ENCODE results near the gene KDELR3.

Gene KDELR3

DNA sequence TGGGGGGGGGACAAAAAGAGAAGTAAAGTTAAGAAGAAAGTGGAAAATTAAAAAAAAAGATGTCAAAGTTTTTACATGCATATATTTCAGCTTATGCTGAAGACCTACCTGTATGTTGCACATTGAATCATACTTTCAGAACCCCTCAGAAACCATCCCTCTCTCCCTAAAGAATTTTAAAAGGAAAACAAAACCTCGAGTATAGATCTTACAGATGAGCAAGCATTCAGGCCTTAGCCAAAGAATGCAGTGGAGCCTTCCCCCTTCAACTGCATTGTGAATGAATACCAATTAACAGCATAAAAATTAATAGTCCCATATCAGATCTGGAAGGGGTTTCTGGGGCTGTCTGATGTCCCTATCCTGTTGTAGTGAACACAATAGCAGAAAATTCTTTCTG is 16.3 kb downstream of the KDELR3 start:
- no peak for DNase-seq

DNA sequence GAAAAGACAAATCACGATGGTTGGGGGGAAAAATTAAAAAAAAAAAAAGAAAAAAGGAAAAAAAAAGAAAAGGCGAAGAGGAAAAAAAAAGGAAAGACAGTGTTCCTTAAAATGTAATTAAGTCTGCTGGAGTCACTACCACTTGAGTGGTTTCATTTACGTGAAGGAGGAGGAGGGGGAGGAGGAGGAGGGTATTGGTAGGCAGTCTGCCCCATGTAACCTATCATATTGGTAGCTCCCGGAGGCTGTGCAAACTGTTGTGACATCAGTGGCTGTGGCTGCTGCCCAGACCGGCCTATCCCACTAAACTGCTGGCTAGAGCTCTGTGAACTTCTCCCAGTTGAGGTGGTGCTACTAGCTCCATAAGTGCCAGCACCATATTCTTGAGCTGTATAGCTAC is 17.9 kb downstream of the KDELR3 start:
- DNase-seq: no peak

DNA sequence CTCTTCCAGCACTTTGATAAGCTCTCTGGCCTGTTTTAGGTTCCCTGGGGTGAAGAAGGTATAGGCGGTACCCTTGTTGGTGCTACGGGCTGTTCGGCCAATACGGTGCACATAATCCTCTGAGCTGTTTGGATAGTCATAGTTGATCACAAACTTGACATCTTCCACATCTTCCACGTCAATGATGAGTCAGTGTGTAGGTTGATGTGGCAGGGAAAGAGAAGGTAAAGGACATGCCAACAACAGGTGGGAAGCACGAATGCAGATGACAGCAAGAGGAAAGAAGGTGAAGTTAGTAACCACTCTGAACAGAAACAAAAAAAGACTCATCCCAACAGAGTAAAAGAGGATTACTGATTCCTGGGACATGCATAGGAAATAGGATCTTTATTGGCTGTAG is 20.1 kb downstream of the KDELR3 start:
- no peak for DNase-seq

DNA sequence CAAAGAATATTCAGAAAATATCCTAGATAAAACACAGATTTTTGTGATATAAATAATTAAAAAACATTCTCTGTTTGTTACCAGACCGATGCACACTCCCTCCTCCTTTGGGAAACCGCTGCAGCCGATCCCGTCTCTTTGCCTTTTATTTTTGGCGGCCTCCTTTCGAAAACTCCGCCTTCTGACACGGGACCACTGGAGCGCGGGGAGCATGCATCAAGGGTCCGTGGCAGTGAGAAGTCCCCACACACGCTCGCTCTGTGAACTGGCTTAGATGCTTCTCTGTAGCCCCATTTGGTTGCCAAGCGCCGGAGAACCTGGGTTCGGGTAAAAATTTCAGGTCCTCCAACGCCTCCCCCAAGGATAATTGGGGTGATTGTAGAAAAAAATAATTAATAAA is 21.2 kb downstream of the KDELR3 start:
- DNase-seq: no peak

DNA sequence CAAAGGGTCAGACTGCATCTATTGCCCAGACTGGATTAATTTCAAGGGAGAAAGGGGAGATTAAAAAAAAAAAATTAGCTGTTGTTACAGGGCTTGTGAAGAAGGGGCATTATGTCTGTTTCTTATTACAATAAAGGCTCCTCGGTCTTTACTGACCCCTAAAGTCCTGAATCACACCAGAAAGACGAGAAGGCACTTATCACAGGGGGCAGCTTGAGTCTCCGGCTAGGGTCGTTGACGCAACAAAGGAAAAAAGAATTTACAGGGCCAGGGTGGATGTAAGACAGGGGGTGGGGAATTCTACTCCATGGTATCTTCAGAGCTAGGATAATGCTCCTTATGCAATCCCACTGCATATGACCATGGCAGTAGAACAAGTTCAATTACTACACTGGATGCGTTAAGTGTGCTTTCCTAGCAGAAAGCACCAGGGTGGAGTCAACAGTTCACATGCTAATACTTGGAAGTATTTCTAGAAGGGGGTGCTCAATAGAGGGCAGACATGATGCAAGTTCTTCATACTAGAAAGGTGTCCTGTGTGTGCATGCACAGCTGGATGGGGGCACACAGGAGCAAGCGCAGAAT is 21.8 kb downstream of the KDELR3 start:
- DNase-seq: no peak

DNA sequence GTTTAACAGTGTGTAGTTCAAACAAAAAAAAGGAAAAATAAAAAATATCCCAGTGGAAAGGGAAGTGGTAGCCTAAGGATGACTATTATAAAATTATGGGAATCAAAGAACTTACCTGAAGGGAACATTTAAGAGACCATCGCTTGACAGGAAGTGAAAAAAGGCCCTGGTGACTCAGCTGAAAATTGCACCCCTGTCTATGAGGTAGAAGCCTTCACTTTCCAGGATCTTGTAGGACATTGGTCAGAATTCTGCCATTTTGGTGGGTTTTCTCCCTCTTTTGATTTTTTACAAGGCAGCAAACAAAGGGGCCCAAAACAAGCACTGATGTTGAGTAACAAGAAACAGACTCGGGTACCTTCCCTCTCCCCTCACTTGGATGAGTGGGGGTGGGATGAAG is 22.6 kb downstream of the KDELR3 start:
- DNase-seq: no peak

DNA sequence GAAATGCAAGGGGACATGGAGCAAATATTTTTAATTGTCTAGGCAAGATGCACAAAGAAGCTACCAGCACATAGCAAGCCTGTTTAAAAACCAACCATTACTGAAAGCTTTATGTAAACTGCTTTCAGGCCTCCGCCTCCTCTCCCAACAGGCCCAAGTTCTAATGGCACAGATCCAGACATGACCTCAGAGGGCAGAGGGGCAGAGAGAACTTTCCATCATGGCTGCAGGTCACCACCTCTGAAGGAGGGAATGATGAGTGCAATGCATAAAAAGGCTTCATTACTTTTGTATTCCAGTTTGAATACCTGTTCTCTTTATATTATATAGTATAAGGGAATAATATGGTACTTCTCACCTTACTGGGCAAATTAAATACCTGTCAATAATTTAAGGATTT is 23.0 kb downstream of the KDELR3 start:
- no peak for DNase-seq

DNA sequence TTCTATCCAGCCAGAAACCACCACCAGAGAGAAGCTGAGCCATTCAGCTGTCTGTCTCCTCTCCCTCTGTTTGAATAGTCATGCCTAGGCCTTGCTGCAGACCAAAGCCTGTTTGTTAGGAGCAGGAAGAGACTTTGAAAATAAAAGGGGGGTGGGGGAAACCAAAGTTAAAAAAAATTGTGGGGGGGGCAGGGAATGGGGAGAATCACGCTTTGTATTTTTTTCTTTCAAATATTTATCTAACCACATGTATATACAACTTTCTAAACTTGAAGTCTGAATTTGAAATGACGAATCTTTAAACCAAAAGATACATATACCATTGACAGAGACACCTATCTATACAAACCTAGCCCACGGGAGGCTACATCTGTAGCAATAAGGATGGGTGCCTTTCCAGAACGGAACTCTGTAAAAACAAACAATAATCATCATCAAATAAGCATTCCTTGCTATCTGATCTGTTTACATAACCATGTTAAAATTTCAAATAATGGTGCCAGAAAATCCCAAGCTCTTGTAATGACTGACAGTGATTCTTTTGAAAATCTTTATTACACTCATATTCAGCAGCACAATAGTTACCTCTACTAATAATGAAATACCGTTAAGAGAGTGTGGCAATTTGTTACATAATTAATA is 23.9 kb downstream of the KDELR3 start:
- no peak for DNase-seq

DNA sequence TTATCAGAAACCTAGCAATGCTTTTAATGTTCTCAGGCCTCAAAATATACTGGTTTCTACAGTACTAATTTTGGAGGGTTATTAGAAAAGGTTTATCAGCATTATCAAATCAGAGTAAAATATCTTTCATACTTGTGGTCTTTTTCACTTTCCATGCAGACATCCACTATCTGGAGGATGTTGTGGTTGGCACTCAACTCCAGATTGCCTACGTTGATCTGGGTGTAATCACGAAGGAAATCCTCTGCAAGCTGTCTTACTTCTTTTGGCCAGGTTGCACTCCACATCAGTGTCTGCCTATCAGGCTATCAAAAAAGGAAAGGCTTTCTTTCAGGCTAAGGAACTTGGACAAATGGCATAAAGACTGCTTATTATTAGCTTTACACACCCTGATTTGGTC is 26.6 kb downstream of the KDELR3 start:
- DNase-seq: no peak

DNA sequence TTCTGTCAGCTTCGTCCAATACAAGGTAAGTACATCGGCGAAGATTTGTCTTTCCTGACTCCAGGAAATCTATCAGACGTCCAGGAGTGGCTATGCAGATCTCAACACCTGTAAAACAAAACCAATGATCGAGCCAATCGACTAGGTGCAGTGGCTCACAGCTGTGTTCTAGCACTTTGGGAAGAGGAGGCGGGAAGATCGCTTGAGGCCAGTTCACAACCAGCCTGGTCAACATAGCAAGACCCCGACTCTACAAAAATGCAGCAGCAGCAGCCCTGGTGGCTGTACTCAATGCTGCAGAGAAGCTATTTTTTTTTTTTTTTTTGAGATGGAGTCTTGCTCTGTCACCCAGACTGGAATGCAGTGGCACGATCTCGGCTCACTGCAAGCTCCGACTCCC is 27.0 kb downstream of the KDELR3 start:
- DNase-seq: no peak

DNA sequence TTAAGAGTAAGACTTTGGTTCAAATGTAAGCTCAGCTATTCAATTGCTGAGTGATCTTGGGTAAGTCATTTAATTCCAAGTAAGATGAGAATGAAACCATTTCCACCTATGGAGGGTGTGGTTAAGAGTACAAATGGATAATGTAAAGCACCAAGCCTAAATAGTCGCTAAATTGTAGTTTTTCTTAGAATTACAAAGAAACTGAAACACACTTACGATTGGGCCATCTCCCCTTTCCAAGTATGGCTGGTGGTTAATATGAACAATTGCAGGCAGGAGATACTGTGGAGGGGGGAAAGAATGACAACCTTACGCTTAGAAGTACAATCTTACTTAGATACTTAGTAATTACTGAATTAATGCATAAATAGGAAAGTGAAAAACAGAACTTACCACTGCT is 30.0 kb downstream of the KDELR3 start:
- no peak for DNase-seq

DNA sequence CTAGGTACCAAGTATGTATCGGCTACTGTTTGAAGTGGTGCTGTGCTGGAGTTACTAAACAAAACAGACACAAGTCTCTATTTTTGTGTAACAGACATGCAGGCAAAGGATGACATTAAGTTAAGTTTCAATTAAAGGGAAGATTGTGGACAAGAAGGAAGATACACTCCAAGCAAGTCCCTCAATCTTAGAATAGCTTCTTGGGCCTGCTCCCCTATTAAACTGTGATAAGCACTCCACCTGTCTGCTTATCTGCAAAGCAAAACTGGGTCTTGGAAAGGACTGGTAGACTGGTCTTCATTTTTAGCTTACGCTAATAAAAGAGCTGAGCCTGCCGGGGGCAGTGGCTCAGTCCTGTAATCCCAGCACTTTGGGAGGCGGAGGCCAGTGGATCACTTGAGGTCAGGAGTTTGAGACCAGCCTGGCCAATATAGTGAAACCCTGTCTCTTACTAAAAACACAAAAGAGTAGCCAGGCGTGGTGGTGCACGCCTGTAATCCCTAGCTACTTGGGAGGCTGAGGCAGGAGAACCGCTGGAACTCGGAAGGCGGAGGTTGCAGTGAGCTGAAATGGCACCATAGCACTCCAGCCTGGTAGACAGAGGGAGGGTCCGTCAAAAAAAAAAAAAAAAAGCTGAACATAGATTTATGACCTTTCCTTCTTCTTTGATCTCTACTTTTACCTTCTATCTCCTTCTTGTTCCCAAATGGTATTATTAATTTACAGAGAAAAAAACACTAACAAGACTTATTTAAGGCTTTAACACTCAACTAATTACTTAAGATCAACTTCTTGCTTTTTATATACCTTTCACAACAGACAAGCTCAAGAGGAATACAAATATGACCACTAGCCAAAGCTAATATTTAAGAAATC is 34.1 kb downstream of the KDELR3 start:
- no peak for DNase-seq

DNA sequence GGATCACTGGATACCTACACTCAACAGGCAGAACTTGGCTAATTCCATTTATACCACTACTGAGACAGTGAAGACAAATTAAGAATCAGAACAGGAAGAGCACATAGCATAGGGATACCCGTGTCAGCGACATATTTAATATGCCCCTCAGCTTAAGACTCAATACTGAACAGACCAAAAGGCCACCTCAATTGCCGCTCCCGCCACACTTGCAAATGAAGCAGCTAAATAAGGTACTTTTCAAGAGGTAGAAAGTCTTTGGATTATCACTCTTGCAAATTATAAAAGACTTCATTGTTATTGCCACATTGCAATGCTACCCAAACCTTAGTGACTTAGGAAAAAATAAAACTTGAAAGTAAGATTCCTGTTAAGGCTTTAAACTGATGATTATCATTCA is 35.1 kb downstream of the KDELR3 start:
- no peak for DNase-seq

DNA sequence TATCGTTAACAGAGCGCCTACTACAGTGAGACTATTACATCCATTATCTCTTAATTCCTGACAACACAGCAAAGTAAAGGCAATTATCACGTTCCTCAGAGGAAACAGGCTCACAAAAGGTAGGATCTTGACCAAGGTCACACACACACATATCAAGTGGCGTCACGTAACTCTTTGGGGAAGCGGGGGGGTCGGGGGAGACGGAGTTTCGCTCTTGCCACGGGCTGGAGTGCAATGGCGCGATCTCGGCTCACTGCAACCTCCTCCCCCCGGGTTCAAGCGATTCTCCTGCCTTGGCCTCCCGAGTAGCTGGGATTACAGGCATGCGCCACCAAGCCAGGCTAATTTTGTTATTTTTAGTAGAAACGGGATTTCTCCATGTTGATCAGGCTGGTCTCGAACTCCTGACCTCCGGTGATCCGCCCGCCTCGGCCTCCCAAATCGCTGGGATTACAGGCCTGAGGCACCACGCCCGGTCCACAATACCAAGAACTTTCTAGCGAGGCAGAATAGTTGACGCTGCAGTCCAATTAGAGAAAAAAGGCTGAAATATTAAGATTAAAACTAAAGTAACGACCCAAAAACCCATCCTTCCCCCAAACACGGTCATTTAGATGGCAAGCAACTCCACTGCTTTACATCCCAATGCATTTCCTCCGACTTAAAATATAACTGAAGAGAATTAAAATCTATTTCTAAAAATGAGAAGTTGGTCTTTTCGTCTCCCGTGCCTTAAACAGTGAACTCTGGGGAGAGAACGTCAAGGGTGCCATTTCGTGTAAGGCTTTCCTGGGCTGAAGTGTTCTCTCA is 37.0 kb downstream of the KDELR3 start:
- peak; percentile 12 to 35 for DNase-seq

DNA sequence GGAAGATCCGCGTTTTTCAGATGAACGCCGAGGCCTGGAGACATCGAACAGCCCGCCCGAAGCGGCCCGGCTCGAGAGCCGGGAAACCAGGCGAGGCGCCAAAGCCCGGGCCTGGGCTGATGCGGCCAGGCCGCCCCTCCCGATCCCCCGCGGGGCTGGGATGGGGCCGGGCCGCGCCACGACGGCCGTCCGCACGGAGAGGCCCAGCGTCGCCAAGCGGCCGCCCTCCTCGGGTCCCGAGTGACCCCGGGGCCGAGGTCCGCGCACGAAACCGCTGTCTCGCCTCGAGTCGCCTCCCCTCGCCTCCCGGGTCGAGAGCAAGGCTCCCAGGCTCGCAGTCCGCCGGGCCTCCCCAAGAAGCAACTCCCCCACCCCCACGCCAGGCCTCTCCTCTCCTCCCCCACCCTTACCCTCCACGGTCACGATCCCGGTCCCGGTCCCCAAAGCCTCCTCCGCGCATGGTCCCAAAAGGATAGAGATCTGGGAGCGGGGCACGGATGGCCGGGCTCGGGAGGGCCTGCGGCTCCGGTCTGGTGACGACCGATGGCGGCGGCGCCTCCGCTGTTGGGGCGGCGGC is 37.7 kb downstream of the KDELR3 start:
- DNase-seq: peak in 1 of 2 donors; percentile 96

DNA sequence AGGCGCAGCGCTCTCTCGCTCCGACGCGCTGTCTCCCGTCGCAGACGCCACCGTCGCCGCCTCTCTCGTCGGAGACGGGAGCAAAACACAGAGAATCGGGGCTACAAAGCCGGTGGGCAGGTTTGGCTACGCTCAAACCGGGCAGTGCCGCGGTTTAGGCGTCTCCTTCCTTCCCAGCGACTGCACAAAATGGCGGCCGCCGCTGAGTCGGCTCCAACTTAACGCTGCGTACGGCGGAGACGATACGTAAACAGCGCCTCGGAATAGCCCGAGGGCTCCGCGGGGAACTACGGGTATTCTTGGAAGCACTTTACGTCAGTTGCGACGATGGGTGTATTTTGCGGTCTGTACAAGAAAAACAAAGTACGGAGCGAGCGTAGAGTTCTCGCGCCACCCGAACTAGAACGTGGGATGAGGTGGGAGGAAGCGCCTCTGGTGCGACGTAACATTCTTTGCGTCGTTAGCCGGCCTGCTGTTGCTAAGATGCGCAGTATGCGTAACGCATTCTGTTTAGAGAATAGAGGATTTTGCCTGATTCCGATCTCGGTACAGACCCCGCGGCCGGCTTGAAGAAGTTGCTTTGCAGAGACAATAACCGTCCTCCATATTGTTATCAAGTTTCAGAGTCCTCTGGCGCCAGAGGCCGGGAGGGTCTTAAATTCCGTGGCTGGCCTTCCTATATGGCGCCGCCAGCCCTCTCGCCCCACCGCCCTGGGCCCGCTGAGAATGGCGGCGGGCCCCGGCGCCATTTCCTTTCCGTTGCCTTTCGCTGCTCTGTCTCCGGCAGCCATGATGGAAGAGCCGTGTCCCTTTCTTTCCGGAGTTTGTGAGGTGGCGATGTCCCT is 38.4 kb downstream of the KDELR3 start, which contains the start of gene DDX17:
Gene DDX17, minus strand, starts transcription at position 194 of the 845 bp plus-strand sequence.
- peak; percentile 97 to 99 for DNase-seq

DNA sequence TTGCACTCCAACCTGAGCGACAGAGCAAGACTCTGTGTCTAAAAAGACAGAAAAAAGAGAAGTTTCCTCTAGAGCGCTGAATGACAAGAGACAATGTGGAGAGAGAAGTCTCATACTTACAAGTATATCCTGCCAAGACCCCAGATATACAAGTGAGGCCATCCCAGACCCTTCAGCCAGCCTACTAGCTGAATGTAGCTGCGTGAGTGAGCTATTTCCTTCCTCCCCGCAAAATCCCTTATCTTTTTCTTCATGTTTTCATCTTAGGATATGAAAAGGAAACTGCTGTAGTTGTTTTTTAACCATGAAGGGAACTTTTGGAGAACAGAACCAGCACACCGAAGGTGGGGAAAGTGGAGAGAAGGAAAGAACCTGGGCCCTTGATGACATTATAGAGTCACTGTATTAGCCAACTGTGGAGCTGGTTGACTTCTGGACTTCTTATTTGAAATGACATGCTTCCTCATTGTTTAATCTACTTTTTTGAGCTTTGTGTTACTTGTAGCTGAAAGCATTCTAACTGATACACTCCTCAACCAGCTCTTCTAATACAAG is 42.6 kb downstream of the KDELR3 start:
- peak in 1 of 2 donors; percentile 69 for DNase-seq

DNA sequence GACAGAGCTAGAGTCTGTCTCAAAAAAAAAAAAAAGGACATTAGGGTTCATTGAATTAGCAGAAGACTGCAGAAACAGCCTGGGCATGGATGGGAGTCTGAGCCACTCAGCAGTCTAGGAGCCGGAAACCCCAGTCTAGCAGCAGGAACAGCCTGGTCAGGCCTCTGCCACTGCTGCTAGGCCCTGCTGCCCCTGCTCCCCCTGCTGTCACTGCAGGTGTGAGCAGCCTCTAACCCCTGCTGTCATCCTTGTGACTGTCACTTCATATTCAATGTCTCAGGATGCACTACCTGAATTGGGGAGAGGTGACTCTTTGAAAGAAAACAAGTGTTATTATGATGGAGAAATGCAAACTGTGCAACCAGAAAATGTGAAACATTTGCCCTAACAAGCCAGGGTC is 45.2 kb downstream of the KDELR3 start:
- DNase-seq: peak in 1 of 2 donors; percentile 69

DNA sequence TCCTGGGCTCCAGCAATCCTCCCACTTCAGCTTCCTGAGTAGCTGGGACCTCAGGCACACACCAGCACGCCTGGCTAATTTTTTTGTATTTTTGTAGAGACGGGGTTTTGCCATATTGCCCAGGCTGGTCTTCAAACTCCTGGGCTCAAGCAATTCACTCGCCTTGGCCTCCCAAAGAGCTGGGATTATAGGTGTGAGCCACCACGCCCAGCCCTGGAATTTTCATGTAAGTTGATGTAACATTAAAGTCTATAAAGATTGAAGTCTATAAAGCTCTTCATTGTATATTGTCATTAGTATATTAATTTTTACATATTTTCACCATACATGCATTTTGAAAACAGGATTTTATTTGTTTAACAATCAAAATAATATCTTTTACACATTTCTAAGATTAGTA is 50.7 kb downstream of the KDELR3 start:
- no peak for DNase-seq

DNA sequence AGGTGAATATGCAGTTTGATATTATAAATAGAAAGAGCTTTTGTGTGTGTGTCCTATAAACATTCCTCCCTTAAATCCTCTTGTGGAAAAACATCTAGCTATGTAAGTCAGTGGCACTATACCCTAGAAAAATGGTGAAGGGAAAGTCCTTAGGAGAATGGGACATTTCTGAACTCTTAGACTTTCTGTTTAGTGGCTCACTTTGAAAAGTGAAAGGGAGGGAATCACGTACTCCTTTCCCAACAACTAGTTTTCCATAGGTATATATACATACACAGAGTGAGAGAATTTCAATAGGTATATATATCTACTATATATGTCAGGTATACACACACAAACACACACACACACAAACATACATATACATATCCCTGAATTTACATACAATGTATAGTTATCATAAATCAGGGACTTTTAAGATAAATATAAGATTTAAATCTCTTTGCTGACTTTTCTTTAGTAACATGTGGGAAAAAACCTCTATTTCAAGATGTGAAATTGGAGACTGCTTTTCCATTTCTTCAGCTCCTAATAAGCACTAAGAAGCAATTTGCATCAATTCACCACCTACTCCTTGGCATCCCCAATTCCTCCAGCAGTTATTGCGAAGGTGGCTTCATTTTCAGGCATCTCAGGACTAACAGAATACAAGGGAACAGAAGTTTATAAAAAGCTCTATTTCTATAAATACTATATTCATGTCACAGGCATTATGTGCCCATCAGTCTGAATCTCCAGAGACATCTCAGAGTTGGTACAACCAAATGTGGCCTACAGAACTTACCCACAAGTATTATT is 51.8 kb downstream of the KDELR3 start:
- no peak for DNase-seq

DNA sequence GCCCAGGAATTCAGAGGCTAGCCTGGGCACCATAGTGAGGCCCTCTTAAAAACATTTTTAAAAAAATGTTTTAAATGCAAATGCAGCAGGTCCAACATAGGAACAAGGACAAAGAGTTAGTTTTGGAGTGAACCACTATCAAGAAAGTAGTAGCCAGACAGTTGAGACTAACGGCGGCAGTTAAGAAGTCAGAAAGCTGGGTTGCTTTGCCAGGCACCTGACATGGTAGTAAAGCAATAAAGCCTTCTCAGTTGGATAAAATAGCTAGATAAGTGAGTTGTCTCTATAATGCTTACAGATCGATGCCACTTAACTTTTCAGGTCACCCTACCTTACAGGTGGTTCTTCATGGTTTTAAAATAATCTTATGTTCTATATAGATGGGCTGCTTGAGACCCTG is 55.1 kb downstream of the KDELR3 start:
- DNase-seq: no peak

Data from bone marrow (tissue), 2 donors.